HepG2 (cell line): ENCODE data around the gene UCN. TPM values are rescaled to one million over a fixed set of nuclear protein-coding genes. Genes with fewer than 3 reads are reported as not detected.
A peak's percentile ranks its signal among the peaks of the same experiment; 100 is the strongest.

Experiments
- ATAC-seq: fragments of 200-7000 bp; cut with Tn5 transposase; 3 replicates; pipeline ENCODE4 v1.9.1; 2020; ENCODE audit warnings: mild to moderate bottlenecking, moderate library complexity
- BruUV-seq: library from RNA; stranded (reverse); fragments of 400-500 nt; replicated peaks from 2 replicates; lab custom pipeline; 2021; lab: Mats Ljungman, UMichigan
- CTCF ChIA-PET: fragments of 300-600 bp; formaldehyde crosslinking; extraction: SDS; loops from one replicate; lab custom pipeline; 2021; ENCODE audit warnings: low total read pairs, inconsistent platforms, low intra/inter-chr PET ratio; lab: Yijun Ruan, JAX
- POLR2A ChIA-PET: fragments of 350-600 bp; sonication (Branson Sonifier 250); formaldehyde crosslinking; loops from one replicate; lab custom pipeline; 2020; ENCODE audit warnings: antibody characterized with exemption, inconsistent platforms; lab: Yijun Ruan, JAX
- DNase-seq: peaks from one replicate; pipeline ENCODE4 v3.0.0-alpha.2; 2015; ENCODE audit warnings: low spot score
- FAIRE-seq: peaks from 3 replicates; lab custom pipeline; 2011; peaks lifted over from hg19 to GRCh38; lab: Jason Lieb, UNC
- H2AFZ ChIP-seq: one replicate; pipeline ENCODE4 v1.6.1; 2011; ENCODE audit warnings: low read length, inconsistent platforms
- H3K27ac ChIP-seq: fragments of 300-600 bp; 3 replicates; pipeline ENCODE4 v1.8.0; 2011; ENCODE audit warnings: mixed run types, mild to moderate bottlenecking, mixed read lengths, low read length, inconsistent platforms; ENCODE audit not compliant: insufficient read depth; ENCODE audit errors: extremely low read length
- H3K27me3 ChIP-seq, 2 experiments: fragments of 200-600 bp in 1 of 2; 2 replicates in 1 of 2; 3 replicates in 1 of 2; pipeline versions ENCODE4 v1.6.0 to v1.8.0; 2011; ENCODE audit warnings: low read length in 2 of 2, mild to moderate bottlenecking in 2 of 2, moderate library complexity in 2 of 2, inconsistent platforms in 1 of 2; ENCODE audit not compliant: insufficient read depth in 2 of 2, control insufficient read depth in 1 of 2
- H3K36me3 ChIP-seq, 2 experiments: fragments of 200-600 bp in 1 of 2; replicated peaks in 1 of 2; 2 replicates in 1 of 2; 3 replicates in 1 of 2; pipeline versions ENCODE4 v1.5.1 to v1.8.0; 2011; ENCODE audit warnings: low read length in 2 of 2, inconsistent platforms in 1 of 2; ENCODE audit not compliant: insufficient read depth in 2 of 2, control insufficient read depth in 1 of 2
- H3K4me1 ChIP-seq: 2 replicates; pipeline ENCODE4 v1.5.1; 2012; ENCODE audit warnings: low read length, inconsistent platforms; ENCODE audit not compliant: insufficient read depth
- H3K4me2 ChIP-seq: 2 replicates; pipeline ENCODE4 v1.6.0; 2011; ENCODE audit warnings: low read depth, low read length, inconsistent platforms
- H3K4me3 ChIP-seq, 3 experiments: fragments of 200-600 bp in 1 of 3; sonication (generic), shearing (Covaris generic) in 1 of 3; replicated peaks in 1 of 3; 2 replicates each; pipeline ENCODE4 v1.5.1; 2011 to 2016; ENCODE audit warnings: low read length in 3 of 3, inconsistent platforms in 2 of 3, low read depth in 2 of 3, mild to moderate bottlenecking in 2 of 3, control low read depth in 1 of 3, mixed read lengths in 1 of 3; ENCODE audit not compliant: insufficient read depth in 1 of 3
- H3K79me2 ChIP-seq: one replicate; pipeline ENCODE4 v1.6.1; 2011; ENCODE audit warnings: low read length, inconsistent platforms; ENCODE audit not compliant: insufficient read depth
- H3K9ac ChIP-seq: 2 replicates; pipeline ENCODE4 v1.6.0; 2011; ENCODE audit warnings: mild to moderate bottlenecking, low read depth, low read length, inconsistent platforms; ENCODE audit not compliant: insufficient read depth
- H3K9me3 ChIP-seq: 2 replicates; pipeline ENCODE4 v1.5.1; 2012; ENCODE audit warnings: mild to moderate bottlenecking, low read length
- H4K20me1 ChIP-seq: 2 replicates; pipeline ENCODE4 v1.6.0; 2011; ENCODE audit warnings: inconsistent platforms, mild to moderate bottlenecking, low read length, moderate library complexity; ENCODE audit not compliant: insufficient read depth
- CBX5 ChIP-seq: sonication (generic); formaldehyde crosslinking; IDR thresholded peaks from 2 replicates; pipeline ENCODE4 v1.4.0; 2020; ENCODE audit warnings: missing genetic modification reagents, borderline replicate concordance
- CEBPB ChIP-seq: IDR thresholded peaks from 2 replicates; pipeline ENCODE4 v1.6.1; 2011; ENCODE audit warnings: low read depth, low read length, improper control_type of control experiment, borderline replicate concordance
- GATAD2A ChIP-seq: IDR thresholded peaks from 2 replicates; pipeline ENCODE4 v1.6.1; 2016
- POLR2AphosphoS5 ChIP-seq: IDR thresholded peaks from 2 replicates; pipeline ENCODE4 v1.6.1; 2012; ENCODE audit warnings: low read depth, low read length
- ZBTB33 ChIP-seq: sonication (generic); formaldehyde crosslinking; IDR thresholded peaks from 2 replicates; pipeline ENCODE4 v1.4.0; 2020; ENCODE audit warnings: missing genetic modification reagents
- ZBTB42 ChIP-seq: sonication (generic); formaldehyde crosslinking; IDR thresholded peaks from 2 replicates; pipeline ENCODE4 v1.5.0; 2020; ENCODE audit warnings: mild to moderate bottlenecking, missing genetic modification reagents
- ZNF350 ChIP-seq: sonication (generic); formaldehyde crosslinking; IDR thresholded peaks from 2 replicates; pipeline ENCODE4 v1.4.0; 2020; ENCODE audit warnings: mild to moderate bottlenecking, low read depth, missing genetic modification reagents, borderline replicate concordance
- ZNF383 ChIP-seq: sonication (generic); formaldehyde crosslinking; IDR thresholded peaks from 2 replicates; pipeline ENCODE4 v1.4.0; 2020; ENCODE audit warnings: missing genetic modification reagents, mild to moderate bottlenecking, borderline replicate concordance
- WGBS: methylation state at CpG from one replicate; pipeline ENCODE4 v1.1.6; 2017; ENCODE audit warnings: low lambda C conversion rate; 5-methylcytosine and 5-hydroxymethylcytosine counted together
- in situ Hi-C: cut with HindIII; loops from 2 replicates; pipeline ENCODE4 v1.10.0; 2017; ENCODE audit warnings: low pct_unique_long_range_greater_than_20kb; ENCODE audit not compliant: extremely low pct_ligation_motif_present
- intact Hi-C: fragments of 100-400 bp; cut with micrococcal nuclease; formaldehyde crosslinking; loops from one replicate; pipeline ENCODE4 v1.10.0; 2022; ENCODE audit not compliant: unreplicated experiment
- polyA plus RNA-seq, 8 experiments: library from polyadenylated mRNA; depleted of rRNA in 3 of 8; stranded (reverse) in 7 of 8; unstranded in 1 of 8; fragments of >200 nt; fragmentation: Illumina TruSeq in 4 of 8; extraction: Trizol in 4 of 8; gene quantifications; 2 replicates each; pipeline versions ENCODE4 v1.2.1 to v1.2.3, GENCODE V29; 2011 to 2016; ENCODE audit warnings: low read depth in 4 of 8, missing spikeins in 1 of 8, mixed read lengths in 1 of 8; ENCODE audit not compliant: insufficient read depth in 1 of 8
- total RNA-seq, 5 experiments: library from RNA; depleted of rRNA; stranded (reverse); fragments of >200 nt; fragmentation: Illumina TruSeq; extraction: Trizol; gene quantifications; 2 replicates each; pipeline ENCODE4 v1.2.3, GENCODE V29; 2016; ENCODE audit warnings: low read depth in 1 of 5
- TF ChIP-seq, protein P1 (sequence below): sonication (generic); formaldehyde crosslinking; IDR thresholded peaks from 2 replicates; pipeline ENCODE4 v1.4.0; 2020; ENCODE audit warnings: mild to moderate bottlenecking, missing genetic modification reagents
- TF ChIP-seq, protein P2 (sequence below): sonication (generic); formaldehyde crosslinking; IDR thresholded peaks from 2 replicates; pipeline ENCODE4 v1.5.1; 2020; ENCODE audit warnings: mild to moderate bottlenecking, moderate library complexity, missing genetic modification reagents
- TF ChIP-seq, protein P3 (sequence below): sonication (generic); formaldehyde crosslinking; IDR thresholded peaks from 2 replicates; pipeline ENCODE4 v1.8.0; 2022; ENCODE audit warnings: mild to moderate bottlenecking, missing genetic modification reagents, moderate library complexity

The UCN gene
- total and polyA plus RNA-seq, 2 of the 13 experiments (the other 11 are each of a cell fraction or from before 2014, with no cell fraction given): 1.2 to 2.3 TPM

DNA sequence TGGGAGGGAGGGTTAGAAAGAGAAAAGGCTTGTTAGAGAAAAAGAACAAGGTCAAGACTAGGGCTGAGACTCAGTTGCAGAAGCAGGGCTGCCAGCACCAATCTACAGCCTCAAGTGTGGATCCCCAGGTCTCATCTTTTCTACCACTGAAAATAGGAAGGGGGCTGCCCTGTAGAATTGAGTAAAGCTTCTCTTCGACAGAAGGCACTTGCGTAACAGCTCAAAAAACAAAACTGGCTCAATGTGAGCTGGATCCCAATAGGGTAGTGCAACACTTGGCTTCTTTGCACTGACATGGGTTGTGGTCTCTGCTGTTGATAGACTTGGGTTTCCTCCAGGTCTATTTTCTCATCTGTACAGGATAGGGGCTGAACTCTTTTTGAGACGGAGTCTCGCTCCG lies 16.5 kb upstream of the UCN start:
- intact Hi-C loops: no loop called here
- H3K27ac ChIP-seq: peak overlapping the region; percentile 91
- POLR2A ChIA-PET: interaction anchor here (1.2 to 5.0 kb wide), 4 partner anchors 19 to 44 kb away, joined by 4 to 73 read pairs (median 46); partner anchors contain the start of genes EIF2B4, GTF3C2 and SNX17
- TF ChIP-seq CEBPB (peak; percentile 71), ZNF383 (CRISPR knock-in tag) (no peak), ZBTB33 (CRISPR knock-in tag) (no peak), POLR2AphosphoS5 (peak; percentile 45), CBX5 (CRISPR knock-in tag) (0 out of 2 replicates have a peak, but pooled peaks have one; percentile 32), GATAD2A (CRISPR knock-in tag) (no peak), ZNF350 (CRISPR knock-in tag) (no peak), ZBTB42 (CRISPR knock-in tag) (no peak)
- TF ChIP-seq, protein P1, sequence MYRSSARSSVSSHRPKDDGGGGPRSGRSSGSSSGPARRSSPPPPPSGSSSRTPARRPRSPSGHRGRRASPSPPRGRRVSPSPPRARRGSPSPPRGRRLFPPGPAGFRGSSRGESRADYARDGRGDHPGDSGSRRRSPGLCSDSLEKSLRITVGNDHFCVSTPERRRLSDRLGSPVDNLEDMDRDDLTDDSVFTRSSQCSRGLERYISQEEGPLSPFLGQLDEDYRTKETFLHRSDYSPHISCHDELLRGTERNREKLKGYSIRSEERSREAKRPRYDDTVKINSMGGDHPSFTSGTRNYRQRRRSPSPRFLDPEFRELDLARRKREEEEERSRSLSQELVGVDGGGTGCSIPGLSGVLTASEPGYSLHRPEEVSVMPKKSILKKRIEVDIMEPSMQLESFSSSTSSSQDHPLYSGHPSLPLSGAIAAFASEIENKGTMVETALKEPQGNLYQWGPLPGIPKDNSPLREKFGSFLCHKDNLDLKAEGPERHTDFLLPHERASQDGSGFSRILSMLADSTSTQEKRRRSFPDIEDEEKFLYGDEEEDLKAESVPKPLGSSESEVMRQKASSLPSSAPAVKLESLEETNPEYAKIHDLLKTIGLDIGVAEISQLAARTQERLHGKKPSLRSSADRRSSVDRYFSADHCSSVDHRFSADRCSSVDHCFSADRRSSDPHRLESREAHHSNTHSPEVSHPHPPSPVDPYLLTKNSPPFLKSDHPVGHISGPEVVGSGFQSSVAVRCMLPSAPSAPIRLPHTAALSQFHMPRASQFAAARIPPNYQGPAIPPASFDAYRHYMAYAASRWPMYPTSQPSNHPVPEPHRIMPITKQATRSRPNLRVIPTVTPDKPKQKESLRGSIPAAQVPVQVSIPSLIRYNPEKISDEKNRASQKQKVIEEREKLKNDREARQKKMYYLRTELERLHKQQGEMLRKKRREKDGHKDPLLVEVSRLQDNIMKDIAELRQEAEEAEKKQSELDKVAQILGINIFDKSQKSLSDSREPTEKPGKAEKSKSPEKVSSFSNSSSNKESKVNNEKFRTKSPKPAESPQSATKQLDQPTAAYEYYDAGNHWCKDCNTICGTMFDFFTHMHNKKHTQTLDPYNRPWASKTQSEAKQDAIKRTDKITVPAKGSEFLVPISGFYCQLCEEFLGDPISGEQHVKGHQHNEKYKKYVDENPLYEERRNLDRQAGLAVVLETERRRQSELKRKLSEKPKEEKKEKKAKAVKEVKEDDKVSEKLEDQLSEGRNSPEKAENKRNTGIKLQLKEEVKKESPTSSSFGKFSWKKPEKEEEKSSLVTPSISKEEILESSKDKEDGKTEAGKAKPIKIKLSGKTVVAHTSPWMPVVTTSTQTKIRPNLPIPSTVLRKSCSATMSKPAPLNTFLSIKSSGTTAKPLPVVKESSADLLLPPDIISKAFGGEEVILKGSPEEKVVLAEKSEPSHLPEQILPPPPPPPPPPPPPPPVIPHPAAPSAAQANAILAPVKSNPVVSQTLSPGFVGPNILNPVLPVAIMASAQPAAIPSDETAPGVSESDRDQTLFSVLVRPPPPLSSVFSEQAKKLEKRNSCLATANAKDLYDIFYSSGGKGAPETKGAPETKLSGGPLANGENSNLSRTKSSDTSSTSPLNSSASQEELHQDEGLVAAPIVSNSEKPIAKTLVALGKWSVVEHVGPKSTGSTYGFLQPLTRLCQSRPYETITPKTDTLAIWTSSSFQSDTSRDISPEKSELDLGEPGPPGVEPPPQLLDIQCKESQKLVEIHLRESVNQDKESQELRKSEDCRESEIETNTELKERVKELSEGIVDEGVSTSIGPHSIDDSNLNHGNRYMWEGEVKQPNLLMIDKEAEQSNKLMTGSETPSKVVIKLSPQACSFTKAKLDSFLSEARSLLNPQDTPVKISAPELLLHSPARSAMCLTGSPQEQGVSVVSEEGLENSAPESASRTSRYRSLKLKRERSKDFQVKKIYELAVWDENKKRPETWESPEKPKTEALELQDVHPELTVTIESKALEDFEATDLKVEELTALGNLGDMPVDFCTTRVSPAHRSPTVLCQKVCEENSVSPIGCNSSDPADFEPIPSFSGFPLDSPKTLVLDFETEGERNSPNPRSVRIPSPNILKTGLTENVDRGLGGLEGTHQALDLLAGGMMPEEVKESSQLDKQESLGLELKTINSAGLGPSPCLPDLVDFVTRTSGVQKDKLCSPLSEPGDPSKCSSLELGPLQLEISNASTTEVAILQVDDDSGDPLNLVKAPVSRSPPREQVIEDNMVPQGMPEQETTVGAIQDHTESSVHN: 0 out of 2 replicates have a peak, but pooled peaks have one; percentile 21
- TF ChIP-seq, protein P2, sequence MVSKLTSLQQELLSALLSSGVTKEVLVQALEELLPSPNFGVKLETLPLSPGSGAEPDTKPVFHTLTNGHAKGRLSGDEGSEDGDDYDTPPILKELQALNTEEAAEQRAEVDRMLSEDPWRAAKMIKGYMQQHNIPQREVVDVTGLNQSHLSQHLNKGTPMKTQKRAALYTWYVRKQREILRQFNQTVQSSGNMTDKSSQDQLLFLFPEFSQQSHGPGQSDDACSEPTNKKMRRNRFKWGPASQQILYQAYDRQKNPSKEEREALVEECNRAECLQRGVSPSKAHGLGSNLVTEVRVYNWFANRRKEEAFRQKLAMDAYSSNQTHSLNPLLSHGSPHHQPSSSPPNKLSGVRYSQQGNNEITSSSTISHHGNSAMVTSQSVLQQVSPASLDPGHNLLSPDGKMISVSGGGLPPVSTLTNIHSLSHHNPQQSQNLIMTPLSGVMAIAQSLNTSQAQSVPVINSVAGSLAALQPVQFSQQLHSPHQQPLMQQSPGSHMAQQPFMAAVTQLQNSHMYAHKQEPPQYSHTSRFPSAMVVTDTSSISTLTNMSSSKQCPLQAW (CRISPR knock-in tag): no peak
- TF ChIP-seq, protein P3, sequence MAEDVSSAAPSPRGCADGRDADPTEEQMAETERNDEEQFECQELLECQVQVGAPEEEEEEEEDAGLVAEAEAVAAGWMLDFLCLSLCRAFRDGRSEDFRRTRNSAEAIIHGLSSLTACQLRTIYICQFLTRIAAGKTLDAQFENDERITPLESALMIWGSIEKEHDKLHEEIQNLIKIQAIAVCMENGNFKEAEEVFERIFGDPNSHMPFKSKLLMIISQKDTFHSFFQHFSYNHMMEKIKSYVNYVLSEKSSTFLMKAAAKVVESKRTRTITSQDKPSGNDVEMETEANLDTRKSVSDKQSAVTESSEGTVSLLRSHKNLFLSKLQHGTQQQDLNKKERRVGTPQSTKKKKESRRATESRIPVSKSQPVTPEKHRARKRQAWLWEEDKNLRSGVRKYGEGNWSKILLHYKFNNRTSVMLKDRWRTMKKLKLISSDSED: no peak

More for the DNA sequence above, 16.5 kb upstream of the UCN start:
- Histone ChIP-seq H3K9me3 (no peaks in the 10 kb centered on the region), H3K4me2 (no peak overlapping the region), H4K20me1 (no peaks in the 10 kb centered on the region), H3K27me3 (peaks cover 0 to 4% of the 10 kb centered on the region in 2 experiments; a peak in 1 of 5 replicates), H3K4me1 (peaks cover 33% of the 10 kb centered on the region), H3K79me2 (peaks cover 25% of the 10 kb centered on the region), H2AFZ (no peak overlapping the region), H3K4me3 (no peak overlapping the region), H3K36me3 (peaks cover 18 to 39% of the 10 kb centered on the region in 2 experiments), H3K9ac (no peak overlapping the region)
- CTCF ChIA-PET: no interaction called here
- FAIRE-seq: no peak
- no TSS peak for BruUV-seq
- in situ Hi-C loops: loop anchor here (5.0 kb wide), 1 partner anchor 48 kb away; the partner anchor contains the start of genes EIF2B4 and SNX17
- no peak for DNase-seq
- ATAC-seq: no peak
- WGBS: 92% methylated on average over 5 of the region's 5 CpGs
